K562 (cell line): ENCODE results near the gene OR2Z1. TPM values are rescaled to one million over a fixed set of nuclear protein-coding genes. Genes with fewer than 3 reads are reported as not detected.
A peak's percentile ranks its signal among the peaks of the same experiment; 100 is the strongest.

Experiments used
- FOXA3 ChIP-seq, 2 experiments: fragments of 450-650 bp in 1 of 2; sonication (generic) in 1 of 2; formaldehyde crosslinking; IDR thresholded peaks in 1 of 2; conservative IDR thresholded peaks in 1 of 2; 2 replicates each; pipeline versions ENCODE4 v1.4.0 to v1.8.0; 2020 to 2022; ENCODE audit warnings: mild to moderate bottlenecking in 2 of 2, missing genetic modification reagents in 1 of 2
- HDAC1 ChIP-seq, 2 experiments: fragments of 450-650 bp; IDR thresholded peaks; 2 replicates each; pipeline ENCODE4 v1.6.1; 2016 to 2017; ENCODE audit warnings: inconsistent platforms in 1 of 2, mild to moderate bottlenecking in 1 of 2, moderate library complexity in 1 of 2
- NFATC3 ChIP-seq: fragments of 450-650 bp; IDR thresholded peaks from 2 replicates; pipeline ENCODE4 v1.6.1; 2017; ENCODE audit warnings: mild to moderate bottlenecking
- NFE2L1 ChIP-seq: fragments of 450-650 bp; IDR thresholded peaks from 2 replicates; pipeline ENCODE4 v1.6.1; 2016; ENCODE audit warnings: missing genetic modification characterization, low read depth, mild to moderate bottlenecking, missing compliant biosample characterization, moderate library complexity, borderline replicate concordance
- OTX1 ChIP-seq: fragments of 450-650 bp; formaldehyde crosslinking; IDR thresholded peaks from 2 replicates; pipeline ENCODE4 v1.4.0; 2022; ENCODE audit warnings: mild to moderate bottlenecking
- PML ChIP-seq: IDR thresholded peaks from 2 replicates; pipeline ENCODE4 v1.6.1; 2012; ENCODE audit warnings: low read length, inconsistent platforms
- PTBP1 ChIP-seq: fragments of 200-400 bp; formaldehyde crosslinking; IDR thresholded peaks from 2 replicates; pipeline ENCODE4 v1.6.1; 2017; ENCODE audit warnings: low read depth, low read length
- SMARCA5 ChIP-seq: fragments of 450-650 bp; IDR thresholded peaks from 2 replicates; pipeline ENCODE4 v1.6.1; 2016
- TCF7L2 ChIP-seq: fragments of 150-350 bp; IDR thresholded peaks from 2 replicates; pipeline ENCODE4 v1.6.1; 2016; ENCODE audit warnings: low read depth, mild to moderate bottlenecking, low read length, moderate library complexity
- ZNF668 ChIP-seq: fragments of 250-450 bp; sonication (Bioruptor Pico); IDR thresholded peaks from 2 replicates; pipeline ENCODE4 v1.8.0; 2022; ENCODE audit warnings: mild to moderate bottlenecking, inconsistent platforms
- polyA plus RNA-seq, 8 experiments: library from polyadenylated mRNA; depleted of rRNA in 4 of 8; stranded (reverse) in 5 of 8; unstranded in 3 of 8; fragments of >200 nt; fragmentation: Nextera tagmentation in 2 of 8; fragmentation: Illumina TruSeq in 1 of 8; extraction: Ambion mirVana in 2 of 8; extraction: Trizol in 1 of 8; gene quantifications; 2 replicates each; pipeline versions ENCODE4 v1.2.1 to v1.2.3, GENCODE V29; 2011 to 2014; ENCODE audit warnings: inconsistent platforms in 1 of 8, missing spikeins in 1 of 8
- total RNA-seq, 7 experiments: library from RNA; depleted of rRNA in 6 of 7; stranded (reverse); fragments of >200 nt in 6 of 7; fragmentation: Illumina TruSeq in 2 of 7; extraction: Trizol in 2 of 7; gene quantifications; 2 replicates each; pipeline versions ENCODE4 v1.2.1 to v1.2.3, GENCODE V29; 2011 to 2021; ENCODE audit warnings: low replicate concordance in 1 of 7
- TF ChIP-seq, protein P1 (sequence below), 2 experiments: fragments of 150-350 bp in 1 of 2; IDR thresholded peaks; 2 replicates each; pipeline ENCODE4 v1.6.1; 2012 to 2016; ENCODE audit warnings: low read depth in 2 of 2, low read length in 2 of 2, mild to moderate bottlenecking in 1 of 2, moderate library complexity in 1 of 2
- TF ChIP-seq, protein P2 (sequence below): IDR thresholded peaks from 3 replicates; pipeline ENCODE4 v1.6.1; 2011; ENCODE audit warnings: borderline replicate concordance, mild to moderate bottlenecking; ENCODE audit not compliant: insufficient read length, insufficient read depth
- TF ChIP-seq, protein P3 (sequence below): fragments of 250-450 bp; sonication (Bioruptor Pico); IDR thresholded peaks from 2 replicates; pipeline ENCODE4 v1.5.0; 2021
- TF ChIP-seq, protein P4 (sequence below): fragments of 450-650 bp; IDR thresholded peaks from 2 replicates; pipeline ENCODE4 v1.6.1; 2017; ENCODE audit warnings: mild to moderate bottlenecking, moderate library complexity
- TF ChIP-seq, protein P5 (sequence below): sonication (generic); formaldehyde crosslinking; IDR thresholded peaks from 2 replicates; pipeline ENCODE4 v1.4.0; 2020; ENCODE audit warnings: mild to moderate bottlenecking, missing genetic modification reagents
- TF ChIP-seq, protein P6 (sequence below): fragments of 450-650 bp; formaldehyde crosslinking; IDR thresholded peaks from 2 replicates; pipeline ENCODE4 v1.4.0; 2022; ENCODE audit warnings: missing genetic modification characterization

OR2Z1 gene
- total and polyA plus RNA-seq, 9 of the 15 experiments (the other 6 are each of a cell fraction or from before 2014, with no cell fraction given): 0.13 TPM; not detected in 8

DNA sequence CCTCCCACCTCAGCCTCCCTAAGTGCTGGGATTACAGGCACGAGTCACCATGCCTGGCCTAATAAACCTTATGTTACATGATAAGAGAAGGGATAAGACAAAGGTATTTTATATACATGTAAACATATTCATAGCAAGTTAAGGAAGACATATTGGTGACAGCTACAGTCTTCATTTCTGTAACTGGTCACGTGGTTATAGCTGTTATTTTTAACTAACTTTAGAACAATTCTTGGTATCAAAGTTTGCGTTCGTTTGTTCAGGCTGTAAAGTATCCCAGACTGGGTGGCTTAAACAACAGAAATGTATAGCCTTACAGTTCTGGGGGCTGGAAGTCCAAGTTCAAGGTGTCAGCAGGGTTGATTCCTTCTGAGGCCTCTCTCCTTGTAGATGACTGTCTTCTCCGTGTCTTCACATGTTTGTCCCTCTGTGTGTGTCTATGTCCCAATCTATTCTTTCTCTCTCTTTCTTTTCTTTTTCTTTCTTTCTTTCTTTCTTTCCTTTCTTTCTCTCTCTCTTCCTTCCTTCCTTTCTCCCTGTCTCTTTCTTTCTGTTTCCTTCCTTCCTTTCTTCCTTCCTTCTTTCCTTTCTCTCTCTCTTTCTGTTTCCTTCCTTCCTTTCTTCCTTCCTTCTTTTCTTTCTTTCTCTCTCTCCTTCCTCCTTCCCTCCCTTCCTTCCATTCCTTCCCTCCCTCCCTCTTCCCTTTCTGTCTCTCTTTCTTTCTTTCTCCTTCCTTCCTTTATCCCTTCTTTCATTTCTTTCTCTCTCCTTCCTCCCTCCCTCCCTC lies 30.5 kb upstream of the OR2Z1 start (continued):
- TF ChIP-seq, protein P1, sequence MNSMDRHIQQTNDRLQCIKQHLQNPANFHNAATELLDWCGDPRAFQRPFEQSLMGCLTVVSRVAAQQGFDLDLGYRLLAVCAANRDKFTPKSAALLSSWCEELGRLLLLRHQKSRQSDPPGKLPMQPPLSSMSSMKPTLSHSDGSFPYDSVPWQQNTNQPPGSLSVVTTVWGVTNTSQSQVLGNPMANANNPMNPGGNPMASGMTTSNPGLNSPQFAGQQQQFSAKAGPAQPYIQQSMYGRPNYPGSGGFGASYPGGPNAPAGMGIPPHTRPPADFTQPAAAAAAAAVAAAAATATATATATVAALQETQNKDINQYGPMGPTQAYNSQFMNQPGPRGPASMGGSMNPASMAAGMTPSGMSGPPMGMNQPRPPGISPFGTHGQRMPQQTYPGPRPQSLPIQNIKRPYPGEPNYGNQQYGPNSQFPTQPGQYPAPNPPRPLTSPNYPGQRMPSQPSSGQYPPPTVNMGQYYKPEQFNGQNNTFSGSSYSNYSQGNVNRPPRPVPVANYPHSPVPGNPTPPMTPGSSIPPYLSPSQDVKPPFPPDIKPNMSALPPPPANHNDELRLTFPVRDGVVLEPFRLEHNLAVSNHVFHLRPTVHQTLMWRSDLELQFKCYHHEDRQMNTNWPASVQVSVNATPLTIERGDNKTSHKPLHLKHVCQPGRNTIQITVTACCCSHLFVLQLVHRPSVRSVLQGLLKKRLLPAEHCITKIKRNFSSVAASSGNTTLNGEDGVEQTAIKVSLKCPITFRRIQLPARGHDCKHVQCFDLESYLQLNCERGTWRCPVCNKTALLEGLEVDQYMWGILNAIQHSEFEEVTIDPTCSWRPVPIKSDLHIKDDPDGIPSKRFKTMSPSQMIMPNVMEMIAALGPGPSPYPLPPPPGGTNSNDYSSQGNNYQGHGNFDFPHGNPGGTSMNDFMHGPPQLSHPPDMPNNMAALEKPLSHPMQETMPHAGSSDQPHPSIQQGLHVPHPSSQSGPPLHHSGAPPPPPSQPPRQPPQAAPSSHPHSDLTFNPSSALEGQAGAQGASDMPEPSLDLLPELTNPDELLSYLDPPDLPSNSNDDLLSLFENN (IDR thresholded peaks at IDR 0.05; ENCODE audit: low read depth in 2 of 2, low read length in 2 of 2): no peak
- TF ChIP-seq, protein P2, sequence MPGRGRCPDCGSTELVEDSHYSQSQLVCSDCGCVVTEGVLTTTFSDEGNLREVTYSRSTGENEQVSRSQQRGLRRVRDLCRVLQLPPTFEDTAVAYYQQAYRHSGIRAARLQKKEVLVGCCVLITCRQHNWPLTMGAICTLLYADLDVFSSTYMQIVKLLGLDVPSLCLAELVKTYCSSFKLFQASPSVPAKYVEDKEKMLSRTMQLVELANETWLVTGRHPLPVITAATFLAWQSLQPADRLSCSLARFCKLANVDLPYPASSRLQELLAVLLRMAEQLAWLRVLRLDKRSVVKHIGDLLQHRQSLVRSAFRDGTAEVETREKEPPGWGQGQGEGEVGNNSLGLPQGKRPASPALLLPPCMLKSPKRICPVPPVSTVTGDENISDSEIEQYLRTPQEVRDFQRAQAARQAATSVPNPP: no peak
- TF ChIP-seq, protein P3, sequence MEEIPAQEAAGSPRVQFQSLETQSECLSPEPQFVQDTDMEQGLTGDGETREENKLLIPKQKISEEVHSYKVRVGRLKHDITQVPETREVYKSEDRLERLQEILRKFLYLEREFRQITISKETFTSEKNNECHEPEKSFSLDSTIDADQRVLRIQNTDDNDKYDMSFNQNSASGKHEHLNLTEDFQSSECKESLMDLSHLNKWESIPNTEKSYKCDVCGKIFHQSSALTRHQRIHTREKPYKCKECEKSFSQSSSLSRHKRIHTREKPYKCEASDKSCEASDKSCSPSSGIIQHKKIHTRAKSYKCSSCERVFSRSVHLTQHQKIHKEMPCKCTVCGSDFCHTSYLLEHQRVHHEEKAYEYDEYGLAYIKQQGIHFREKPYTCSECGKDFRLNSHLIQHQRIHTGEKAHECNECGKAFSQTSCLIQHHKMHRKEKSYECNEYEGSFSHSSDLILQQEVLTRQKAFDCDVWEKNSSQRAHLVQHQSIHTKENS (CRISPR knock-in tag): no peak
- TF ChIP-seq PML (no peak), NFATC3 (no peak), SMARCA5 (no peak), HDAC1 (IDR thresholded peaks at IDR 0.05) (0 out of 4 replicates have a peak, but pooled peaks of 1 of the 2 experiments have one; percentile 27), TCF7L2 (no peak), FOXA3 (CRISPR knock-in tag; conservative IDR thresholded peaks at IDR 0.05 in 1 of 2, IDR thresholded peaks at IDR 0.05 in 1 of 2) (no peak), NFE2L1 (no peak), OTX1 (CRISPR knock-in tag) (peak; percentile 71), ZNF668 (CRISPR knock-in tag) (no peak), PTBP1 (no peak)
- TF ChIP-seq, protein P4, sequence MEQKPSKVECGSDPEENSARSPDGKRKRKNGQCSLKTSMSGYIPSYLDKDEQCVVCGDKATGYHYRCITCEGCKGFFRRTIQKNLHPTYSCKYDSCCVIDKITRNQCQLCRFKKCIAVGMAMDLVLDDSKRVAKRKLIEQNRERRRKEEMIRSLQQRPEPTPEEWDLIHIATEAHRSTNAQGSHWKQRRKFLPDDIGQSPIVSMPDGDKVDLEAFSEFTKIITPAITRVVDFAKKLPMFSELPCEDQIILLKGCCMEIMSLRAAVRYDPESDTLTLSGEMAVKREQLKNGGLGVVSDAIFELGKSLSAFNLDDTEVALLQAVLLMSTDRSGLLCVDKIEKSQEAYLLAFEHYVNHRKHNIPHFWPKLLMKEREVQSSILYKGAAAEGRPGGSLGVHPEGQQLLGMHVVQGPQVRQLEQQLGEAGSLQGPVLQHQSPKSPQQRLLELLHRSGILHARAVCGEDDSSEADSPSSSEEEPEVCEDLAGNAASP: no peak
- TF ChIP-seq, protein P5, sequence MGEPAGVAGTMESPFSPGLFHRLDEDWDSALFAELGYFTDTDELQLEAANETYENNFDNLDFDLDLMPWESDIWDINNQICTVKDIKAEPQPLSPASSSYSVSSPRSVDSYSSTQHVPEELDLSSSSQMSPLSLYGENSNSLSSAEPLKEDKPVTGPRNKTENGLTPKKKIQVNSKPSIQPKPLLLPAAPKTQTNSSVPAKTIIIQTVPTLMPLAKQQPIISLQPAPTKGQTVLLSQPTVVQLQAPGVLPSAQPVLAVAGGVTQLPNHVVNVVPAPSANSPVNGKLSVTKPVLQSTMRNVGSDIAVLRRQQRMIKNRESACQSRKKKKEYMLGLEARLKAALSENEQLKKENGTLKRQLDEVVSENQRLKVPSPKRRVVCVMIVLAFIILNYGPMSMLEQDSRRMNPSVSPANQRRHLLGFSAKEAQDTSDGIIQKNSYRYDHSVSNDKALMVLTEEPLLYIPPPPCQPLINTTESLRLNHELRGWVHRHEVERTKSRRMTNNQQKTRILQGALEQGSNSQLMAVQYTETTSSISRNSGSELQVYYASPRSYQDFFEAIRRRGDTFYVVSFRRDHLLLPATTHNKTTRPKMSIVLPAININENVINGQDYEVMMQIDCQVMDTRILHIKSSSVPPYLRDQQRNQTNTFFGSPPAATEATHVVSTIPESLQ: no peak
- TF ChIP-seq, protein P6, sequence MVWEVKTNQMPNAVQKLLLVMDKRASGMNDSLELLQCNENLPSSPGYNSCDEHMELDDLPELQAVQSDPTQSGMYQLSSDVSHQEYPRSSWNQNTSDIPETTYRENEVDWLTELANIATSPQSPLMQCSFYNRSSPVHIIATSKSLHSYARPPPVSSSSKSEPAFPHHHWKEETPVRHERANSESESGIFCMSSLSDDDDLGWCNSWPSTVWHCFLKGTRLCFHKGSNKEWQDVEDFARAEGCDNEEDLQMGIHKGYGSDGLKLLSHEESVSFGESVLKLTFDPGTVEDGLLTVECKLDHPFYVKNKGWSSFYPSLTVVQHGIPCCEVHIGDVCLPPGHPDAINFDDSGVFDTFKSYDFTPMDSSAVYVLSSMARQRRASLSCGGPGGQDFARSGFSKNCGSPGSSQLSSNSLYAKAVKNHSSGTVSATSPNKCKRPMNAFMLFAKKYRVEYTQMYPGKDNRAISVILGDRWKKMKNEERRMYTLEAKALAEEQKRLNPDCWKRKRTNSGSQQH (CRISPR knock-in tag): peak; percentile 73; the same call in 1 of the 2 replicates
